ENCODE results near the gene PLCB2.

Gene PLCB2

GRCh38 chr15:40285151-40285550 is 22.6 kb downstream of the PLCB2 start:
- DNase-seq (ENCODE audit: low spot score): no peak

GRCh38 chr15:40283615-40284300 is 24.0 kb downstream of the PLCB2 start:
- no peak for DNase-seq (ENCODE audit: low spot score)

GRCh38 chr15:40282869-40283614 is 24.7 kb downstream of the PLCB2 start, which contains the start of gene ANKRD63:
ANKRD63 (minus strand) TSS chr15:40283064; CDS start chr15:40282586, 478 bp downstream.
- no peak for DNase-seq (ENCODE audit: low spot score)

GRCh38 chr15:40282147-40282868 is 25.4 kb downstream of the PLCB2 start:
- no peak for DNase-seq (ENCODE audit: low spot score)

- no peak for DNase-seq (ENCODE audit: low spot score)
Measured at GRCh38 chr15:40281801-40282146, 26.0 kb downstream of the PLCB2 start.

GRCh38 chr15:40281057-40281800 is 26.5 kb downstream of the PLCB2 start:
- DNase-seq (ENCODE audit: low spot score): no peak

- no peak for DNase-seq (ENCODE audit: low spot score)
Measured at GRCh38 chr15:40280260-40281056, 27.3 kb downstream of the PLCB2 start.

- no peak for DNase-seq (ENCODE audit: low spot score)
Measured at GRCh38 chr15:40279437-40280141, 28.1 kb downstream of the PLCB2 start.

GRCh38 chr15:40278026-40278425 is 29.7 kb downstream of the PLCB2 start:
- DNase-seq (ENCODE audit: low spot score): no peak

- no peak for DNase-seq (ENCODE audit: low spot score)
Measured at GRCh38 chr15:40277471-40277870, 30.3 kb downstream of the PLCB2 start.

- no peak for DNase-seq (ENCODE audit: low spot score)
Measured at GRCh38 chr15:40276927-40277326, 30.8 kb downstream of the PLCB2 start.

- DNase-seq (ENCODE audit: low spot score): no peak
Measured at GRCh38 chr15:40275954-40276353, 31.8 kb downstream of the PLCB2 start.

- DNase-seq (ENCODE audit: low spot score): no peak
Measured at GRCh38 chr15:40275523-40275922, 32.2 kb downstream of the PLCB2 start.

- peak; percentile 73 for DNase-seq (ENCODE audit: low spot score)
Measured at GRCh38 chr15:40274350-40275274, 33.1 kb downstream of the PLCB2 start.

GRCh38 chr15:40273428-40273827 is 34.3 kb downstream of the PLCB2 start:
- DNase-seq (ENCODE audit: low spot score): no peak

- DNase-seq (ENCODE audit: low spot score): no peak
Measured at GRCh38 chr15:40272485-40273056, 35.2 kb downstream of the PLCB2 start.

- no peak for DNase-seq (ENCODE audit: low spot score)
Measured at GRCh38 chr15:40271685-40272484, 35.9 kb downstream of the PLCB2 start.

- DNase-seq (ENCODE audit: low spot score): no peak
Measured at GRCh38 chr15:40270246-40270995, 37.3 kb downstream of the PLCB2 start.
